Measurements from ENCODE around the gene TTC9B.

The TTC9B gene

DNA sequence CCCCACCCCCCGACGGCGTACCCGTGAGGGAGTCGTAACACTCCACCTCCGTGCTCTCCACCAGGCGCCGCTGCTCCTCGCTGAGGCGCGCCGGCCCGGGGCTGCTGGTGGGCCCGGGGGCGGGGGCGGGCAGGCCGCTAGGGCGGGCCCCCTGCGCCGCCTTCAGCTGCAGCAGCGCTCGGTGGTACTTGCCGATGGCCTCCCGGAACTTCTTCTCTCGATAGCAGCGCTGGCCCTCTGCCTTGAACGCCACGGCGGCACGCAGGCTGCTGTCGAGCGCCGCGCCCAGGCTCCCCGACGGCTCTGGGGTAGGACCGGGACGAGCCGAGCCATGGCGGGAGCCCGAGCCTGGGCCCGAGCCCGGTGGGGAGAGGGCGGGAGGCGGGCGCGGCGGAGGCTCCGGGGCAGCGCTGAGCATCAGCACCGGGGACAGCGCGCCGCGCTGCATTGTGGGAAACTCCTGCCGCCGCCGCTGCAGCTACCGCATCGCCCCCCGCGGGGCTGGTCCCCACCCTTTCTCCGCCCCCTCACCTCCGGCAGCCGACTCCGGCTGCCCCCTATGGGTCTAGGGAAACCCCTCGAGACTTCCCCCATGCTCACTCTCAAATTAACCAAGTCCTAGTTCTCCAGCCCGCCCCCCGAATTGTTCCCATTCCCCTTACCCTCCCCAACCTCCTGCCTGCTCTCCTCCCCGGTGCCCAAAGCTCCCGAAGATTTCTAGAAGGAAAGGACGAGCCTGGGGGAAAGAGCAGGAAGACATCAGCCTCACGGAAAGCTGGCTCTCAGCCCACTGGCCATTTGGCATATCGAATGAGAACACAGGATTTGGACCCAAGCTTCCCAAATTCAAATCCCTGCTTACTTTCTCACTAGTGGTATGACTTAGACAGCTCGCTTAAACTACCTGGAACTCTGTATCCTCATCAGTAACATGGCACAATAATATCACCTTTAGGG, at the start of gene TTC9B:
Gene TTC9B (minus strand): TSS at position 451 of the 957 bp plus-strand sequence. CDS start 3 bp downstream, at position 448.
- DNase-seq, result no peak

DNA sequence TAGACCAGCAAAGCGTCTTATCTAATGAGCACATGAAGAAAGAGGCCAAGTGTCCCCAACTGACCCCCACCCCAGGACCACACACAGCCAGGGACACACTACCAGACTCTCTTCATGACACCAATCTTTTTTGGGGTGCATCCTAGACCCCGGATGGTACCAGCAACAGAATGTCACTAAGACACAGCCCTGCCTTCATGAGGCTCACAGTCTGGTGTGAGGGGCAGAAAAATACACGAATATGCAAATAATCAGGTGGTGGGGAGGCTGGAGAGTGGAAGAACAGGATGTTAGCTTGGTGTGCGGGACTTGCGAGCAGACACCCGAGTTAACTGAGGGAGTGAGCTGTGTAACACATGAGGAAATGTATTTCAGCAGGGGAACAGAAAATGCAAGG, 49.4 kb upstream of the TTC9B start:
- no peak for DNase-seq

DNA sequence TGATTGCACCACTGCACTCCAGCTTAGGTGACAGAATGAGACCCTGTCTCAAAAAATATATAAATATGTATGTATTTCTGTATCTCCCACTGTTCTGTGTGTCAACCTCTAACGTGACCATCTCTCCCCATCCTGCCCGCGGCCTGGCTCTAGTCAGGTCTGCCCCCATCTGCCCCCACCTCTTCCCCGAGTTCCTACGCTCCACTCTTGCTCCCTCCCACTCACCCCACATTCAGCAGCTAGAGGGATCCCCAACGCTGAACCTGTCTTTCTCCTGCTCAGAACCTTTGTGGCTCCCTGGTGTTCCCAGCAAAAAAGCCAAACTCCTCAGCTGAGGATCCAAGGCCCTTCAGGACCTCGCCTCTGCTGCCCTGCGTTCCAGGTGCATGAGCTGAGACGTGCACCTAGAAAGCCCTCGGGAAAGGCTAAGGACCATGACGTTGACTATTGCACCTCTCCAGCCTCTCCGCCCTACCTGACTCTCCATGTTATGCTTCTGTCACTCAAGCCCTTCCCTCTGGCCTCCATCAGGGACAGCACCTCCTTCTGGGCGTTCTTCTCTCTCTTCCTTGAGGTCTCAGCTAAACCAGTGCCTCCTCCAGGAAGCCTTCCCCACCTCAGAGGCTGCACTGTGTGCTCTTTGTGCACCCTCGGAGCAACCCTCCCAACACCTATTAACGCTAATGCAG, 48.9 kb upstream of the TTC9B start:
- no peak for DNase-seq

DNA sequence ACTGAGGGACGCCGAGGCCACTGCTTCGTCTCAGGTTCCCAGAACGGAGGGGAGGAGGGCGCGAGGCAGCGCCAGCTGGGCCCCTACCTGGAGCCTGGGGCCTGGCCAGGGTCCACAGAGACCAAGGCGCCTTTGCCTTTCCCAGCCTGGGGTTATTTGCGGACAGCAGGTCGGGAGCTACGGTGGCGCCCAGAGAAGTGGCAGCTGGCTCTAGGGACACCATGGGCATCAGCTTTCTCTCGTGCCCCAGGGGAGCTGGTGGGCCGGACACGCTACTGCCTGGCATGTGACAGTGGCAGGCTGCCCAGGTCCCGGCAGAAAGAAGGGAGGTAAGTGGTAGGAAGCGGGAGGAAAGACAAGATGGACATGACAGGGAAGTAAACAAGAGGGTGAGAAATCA, 47.9 kb upstream of the TTC9B start:
- DNase-seq, result no peak

- no peak for DNase-seq
These were observed 47.5 kb upstream of the TTC9B start for GRCh38 chr19:40265763-40266099.

- DNase-seq, result no peak
These were observed 47.0 kb upstream of the TTC9B start for GRCh38 chr19:40265055-40265762.

DNA sequence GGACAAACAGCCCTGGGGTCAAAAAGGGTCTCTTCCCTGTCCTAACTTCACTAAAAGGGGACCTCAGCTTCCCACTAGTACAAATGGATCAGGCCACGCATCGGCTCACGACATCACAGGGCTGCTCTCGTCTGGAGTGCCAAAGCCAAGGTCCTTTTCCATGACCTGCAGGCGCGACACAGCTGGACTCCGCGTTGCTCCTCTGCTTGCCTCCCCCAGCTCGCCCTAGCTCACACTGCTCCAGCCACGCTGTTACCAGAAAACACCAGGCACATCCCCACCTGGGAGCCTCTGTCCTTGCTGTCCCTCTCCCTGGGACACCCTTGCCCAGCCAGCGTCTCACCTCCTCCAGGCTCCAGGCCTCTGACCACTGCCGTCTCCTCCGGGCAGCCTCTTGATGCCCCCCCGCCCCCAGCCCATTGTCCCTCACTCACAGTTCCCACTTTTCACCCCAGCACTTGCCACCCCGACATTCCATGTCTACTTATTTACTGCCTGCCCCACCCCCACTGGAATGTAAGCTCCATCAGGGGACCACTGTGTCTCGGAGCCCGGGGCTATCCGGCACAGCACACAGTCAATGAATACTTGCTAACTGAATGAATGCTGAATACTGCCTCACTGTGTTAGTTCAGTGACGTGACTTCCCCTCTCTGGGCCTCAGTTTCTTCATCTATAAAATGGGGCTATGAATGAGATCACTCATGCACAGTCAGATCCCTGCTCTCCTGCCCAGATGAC, 46.3 kb upstream of the TTC9B start:
- DNase-seq, result no peak

DNA sequence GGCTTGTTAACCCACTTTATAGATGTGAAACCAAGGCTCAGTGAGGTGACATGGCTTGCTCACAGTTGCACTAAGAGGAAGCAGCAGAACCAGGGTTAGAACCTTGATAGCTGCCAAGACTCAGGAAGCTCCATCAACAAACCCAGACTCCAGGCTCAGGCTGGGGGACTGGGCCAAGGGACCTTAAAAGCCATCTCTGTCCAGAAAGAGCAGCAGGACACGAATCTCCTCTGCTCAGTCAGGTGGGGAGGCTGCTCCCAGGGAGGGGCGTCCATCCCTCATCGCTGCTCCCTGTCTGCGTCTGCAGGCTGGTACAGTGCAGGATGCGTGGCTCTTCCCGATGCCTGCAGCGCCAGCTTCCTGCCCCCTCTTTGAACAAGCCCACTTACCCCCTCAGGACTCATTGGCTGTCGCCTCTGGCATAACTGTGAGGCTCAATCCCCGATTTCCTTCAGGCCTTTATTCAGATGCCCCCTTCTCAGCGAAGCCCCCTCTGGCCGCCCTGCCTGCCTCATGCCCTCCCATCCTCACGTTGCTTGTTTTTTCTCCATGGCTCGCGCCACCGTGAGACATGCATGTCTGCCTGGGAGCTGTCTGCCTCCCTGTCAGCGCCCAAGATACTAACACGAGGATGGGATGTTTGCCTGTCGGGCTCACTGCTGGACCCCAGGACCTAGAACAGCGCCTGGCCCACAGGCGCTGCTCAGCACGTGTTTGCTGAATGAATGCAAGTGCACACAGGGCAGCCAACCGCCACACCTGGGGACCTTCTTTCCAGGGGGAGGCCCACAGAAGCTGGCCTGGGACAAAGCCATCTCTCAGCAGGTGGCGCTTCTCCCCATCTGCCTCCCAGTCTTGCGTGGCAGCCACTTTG, 45.5 kb upstream of the TTC9B start:
- DNase-seq, result no peak

DNA sequence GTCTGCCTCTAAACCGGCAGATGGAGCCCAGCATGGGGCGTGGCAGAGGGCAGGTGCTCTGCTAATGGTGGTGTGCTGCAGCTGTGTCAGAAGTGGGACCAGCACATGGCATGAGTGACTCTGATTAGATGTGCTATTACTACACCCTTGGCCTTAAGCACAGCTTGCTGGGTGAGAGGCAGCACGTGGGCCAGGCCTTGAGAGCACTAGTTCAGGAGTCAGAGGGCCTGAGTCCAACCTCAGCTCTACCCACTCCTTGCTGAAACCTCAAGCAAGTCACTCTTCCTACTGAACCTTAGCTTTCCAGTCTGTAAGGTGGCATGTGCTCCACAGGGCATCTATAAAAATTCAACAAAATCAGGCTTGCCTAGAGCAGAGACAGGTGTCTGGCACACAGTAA, 44.2 kb upstream of the TTC9B start:
- DNase-seq, result no peak

DNA sequence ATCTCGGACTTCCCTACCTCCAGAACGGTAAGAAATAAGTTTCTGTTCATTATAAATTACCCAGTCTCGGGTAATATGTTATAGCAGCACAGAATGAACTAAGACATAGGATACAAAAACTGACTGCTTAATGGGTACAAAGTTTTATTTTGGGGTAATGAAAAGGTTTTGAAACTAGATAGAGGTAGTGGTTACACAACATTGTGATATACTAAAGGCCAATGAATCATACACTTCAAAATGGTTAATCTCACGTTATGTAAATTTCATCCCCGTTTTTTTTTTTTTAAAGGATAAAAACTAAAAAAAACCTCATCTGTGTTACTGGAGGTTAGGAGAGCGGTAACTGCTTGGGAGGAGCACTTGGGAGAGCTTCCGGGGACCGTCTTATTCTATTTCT, 43.4 kb upstream of the TTC9B start:
- DNase-seq, result no peak

DNA sequence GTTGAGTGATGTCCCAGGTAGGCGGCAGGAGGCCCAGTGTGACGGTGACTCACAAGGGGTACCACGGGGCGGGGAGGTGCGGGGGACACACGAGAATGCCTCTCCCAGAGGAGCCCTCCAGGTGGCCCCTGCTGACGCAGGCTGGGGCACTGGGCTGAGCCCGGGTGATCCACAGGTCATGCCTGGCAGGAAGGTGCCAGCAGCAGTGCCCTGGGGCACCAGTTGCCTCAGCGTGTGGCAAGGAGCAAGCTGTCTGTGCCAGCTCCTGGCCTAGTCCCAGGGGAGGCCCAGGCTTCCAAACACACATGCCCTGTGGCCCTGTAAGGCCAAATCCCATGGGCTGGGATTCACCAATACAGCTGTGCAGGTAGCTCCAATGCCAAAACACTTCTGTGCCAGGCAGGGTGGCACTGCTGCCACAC, 38.9 kb upstream of the TTC9B start:
- DNase-seq, result no peak

DNA sequence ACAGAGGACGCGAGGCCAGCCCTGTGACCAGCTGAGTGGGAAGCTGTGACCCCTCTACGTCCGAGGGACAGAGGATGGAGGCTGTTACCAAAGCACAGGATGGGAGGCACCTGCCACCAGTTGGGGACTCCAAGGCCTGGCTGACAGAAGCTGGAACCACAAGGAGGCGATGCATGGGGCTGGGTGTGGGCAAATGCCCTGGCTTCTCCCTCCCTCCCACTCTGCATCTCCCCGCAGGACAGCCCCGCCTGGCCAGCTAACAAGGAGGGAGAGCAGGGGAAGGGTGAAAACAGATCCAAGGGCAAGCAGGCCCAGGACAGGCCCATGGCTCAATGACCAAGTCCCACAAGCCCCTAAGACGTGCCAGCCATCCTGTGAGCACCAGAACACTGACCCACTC, 38.3 kb upstream of the TTC9B start:
- DNase-seq, result no peak

DNA sequence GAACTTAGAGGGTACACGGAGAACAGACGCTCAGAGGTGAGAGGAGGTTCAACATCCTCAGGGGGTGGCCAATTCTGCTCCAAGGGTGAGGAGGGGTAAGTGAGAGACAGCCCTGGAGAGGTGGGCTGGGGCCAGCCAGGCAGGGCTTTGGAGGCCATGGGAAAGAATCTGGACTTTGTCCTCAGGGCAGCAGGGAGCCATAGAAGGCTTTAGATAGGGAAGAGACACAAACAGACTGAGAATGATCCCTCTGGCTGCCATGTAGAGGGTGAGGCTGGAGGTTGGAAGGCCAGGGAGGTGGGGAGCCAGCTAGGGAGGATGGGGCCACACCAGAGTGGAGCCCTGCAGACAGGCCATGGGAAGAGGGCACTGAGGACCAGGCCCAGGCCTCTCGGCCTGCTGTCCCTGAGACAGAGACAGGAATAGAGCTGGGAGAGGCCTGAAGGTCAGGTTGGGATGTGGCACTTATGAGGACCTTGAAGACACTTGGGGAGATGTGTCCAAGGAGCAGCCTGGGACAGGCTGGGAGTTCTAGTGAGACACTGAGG, 37.5 kb upstream of the TTC9B start:
- no peak for DNase-seq

DNA sequence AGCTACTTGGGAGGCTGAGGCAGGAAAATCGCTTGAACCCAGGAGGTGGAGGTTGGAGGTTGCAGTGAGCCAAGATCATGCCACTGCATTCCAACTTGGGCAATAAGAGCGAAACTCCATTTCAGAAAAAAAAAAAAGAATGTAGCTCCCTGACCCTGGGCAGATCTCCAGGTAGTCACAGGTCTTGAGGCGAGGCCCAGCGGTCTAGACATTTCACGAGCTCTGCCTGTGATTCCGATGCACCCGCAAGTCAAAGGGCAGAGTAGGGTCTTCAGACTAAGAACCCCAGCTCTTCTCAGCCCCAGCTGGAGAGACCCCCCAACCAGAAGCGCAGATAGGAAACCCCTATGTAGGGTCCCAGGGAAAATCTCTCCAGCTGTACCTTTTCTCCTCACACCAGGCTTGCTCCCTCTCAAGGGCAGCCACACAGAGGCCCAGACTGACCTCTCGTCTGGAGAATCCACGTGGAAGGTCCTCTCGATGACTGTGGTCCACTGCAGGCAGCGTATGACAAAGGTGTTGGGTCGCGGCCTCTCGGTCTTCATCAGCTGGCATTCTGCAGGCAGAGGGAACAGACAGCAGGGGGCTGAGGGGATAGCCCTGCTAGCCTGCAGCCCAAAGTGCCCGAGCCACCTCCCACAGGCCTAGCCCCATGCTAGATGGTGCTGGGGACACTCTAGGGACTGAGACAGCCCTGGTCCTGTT, 36.7 kb upstream of the TTC9B start:
- no peak for DNase-seq

- no peak for DNase-seq
These were observed 35.5 kb upstream of the TTC9B start for GRCh38 chr19:40253611-40254092.

- DNase-seq, result no peak
These were observed 34.2 kb upstream of the TTC9B start for GRCh38 chr19:40252395-40252794.

- no peak for DNase-seq
These were observed 33.8 kb upstream of the TTC9B start for GRCh38 chr19:40251991-40252390.

GRCh38 chr19:40251244-40251643, 33.1 kb upstream of the TTC9B start:
- DNase-seq, result no peak

DNA sequence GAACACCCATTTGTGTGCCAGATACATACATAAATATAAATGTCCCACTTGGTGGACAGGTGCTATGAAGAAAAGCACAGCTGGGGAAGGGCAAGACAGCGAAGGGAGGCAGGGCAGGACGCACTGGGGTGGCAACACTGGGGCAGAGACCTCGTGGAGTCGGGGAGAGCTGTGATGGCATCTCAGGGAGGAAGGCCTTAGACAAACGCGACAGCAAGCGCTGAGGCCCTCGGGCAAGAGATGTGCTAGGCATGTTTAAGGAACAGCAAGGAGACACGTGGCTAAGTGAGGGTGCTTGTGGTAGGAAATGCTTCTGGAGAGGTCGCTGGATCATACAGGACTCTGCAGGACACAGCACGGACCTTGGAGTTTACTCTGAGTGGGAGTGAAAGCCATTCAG, 31.6 kb upstream of the TTC9B start:
- no peak for DNase-seq

DNA sequence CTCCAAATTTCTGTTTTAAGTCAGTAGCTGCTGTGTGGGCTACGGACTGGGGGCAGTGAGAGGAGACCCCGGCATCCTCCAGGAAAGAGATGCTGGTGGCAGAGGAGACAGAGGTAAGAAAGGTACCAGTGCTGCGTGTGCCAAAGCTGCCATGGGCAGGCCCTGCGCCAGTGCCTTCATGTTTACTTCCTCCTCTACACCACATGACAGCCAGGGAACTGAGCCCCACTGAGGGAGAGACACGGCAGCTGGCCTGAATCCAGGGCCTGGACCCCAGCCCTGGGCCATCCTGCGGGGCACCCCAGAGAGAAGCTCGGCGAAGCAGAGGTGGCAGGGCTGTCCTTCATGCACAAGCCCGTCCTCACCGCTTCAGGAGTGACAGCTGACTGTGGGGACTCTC, 31.0 kb upstream of the TTC9B start:
- DNase-seq, result no peak

DNA sequence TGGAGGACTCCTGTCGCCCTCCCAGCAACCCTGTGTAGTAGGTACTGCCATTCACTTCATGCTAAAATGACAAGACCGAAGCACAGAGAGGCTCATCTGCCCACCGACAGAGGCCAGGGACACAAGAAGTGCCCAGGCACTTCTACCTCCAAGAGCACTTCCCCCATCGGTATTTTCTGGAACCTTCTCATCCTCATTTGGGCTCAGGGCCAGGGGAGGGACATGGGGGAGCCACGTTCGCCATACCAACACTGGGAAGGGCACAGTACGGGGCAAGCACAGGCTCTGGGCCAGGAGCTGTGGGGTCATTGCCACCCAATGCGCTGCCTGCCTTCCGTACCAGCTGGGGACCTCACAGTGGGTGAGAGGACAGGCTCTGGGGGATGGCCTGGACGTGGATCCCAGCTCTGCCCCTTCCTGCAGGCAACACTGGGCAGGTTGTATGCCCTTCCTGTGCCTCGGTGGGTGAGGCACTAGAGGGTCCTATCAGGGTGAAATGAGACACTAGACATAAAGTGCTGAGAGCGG, 29.6 kb upstream of the TTC9B start:
- no peak for DNase-seq

Data from SIG-M5 (cell line).